Lower leg skin (tissue), 3 donors: ENCODE data around the gene OR2V2.

Experiments used
- CTCF ChIP-seq, 3 donors: fragments of 450-650 bp; IDR thresholded peaks; one replicate each; pipeline ENCODE4 v1.5.1; 2016; ENCODE audit warnings: antibody characterized with exemption in 3 of 3, mild to moderate bottlenecking in 3 of 3, moderate library complexity in 2 of 3
- POLR2A ChIP-seq, 2 donors: fragments of 450-650 bp; IDR thresholded peaks; one replicate each; pipeline ENCODE4 v1.6.1; 2016 to 2017; ENCODE audit warnings: antibody characterized with exemption in 2 of 2, mild to moderate bottlenecking in 1 of 2, moderate library complexity in 1 of 2

- TF ChIP-seq CTCF (IDR thresholded peaks at IDR 0.05) (no peak), POLR2A (IDR thresholded peaks at IDR 0.05) (no peak)
Observed at GRCh38 chr5:181189962-181190710, 42.8 kb downstream of the OR2V2 start.
